GM12801 (cell line): ENCODE measurements around the gene ATP11B.

Experiments used
- CTCF ChIP-seq: IDR thresholded peaks from one replicate; pipeline ENCODE4 v1.5.1; 2011; ENCODE audit warnings: control low read depth; ENCODE audit not compliant: insufficient read length; ENCODE audit errors: extremely low read depth

Gene ATP11B

GRCh38 chr3:182855076-182855475 lies 61.8 kb downstream of the ATP11B start:
- no peak for TF ChIP-seq CTCF

GRCh38 chr3:182861348-182861747 lies 68.0 kb downstream of the ATP11B start:
- no peak for TF ChIP-seq CTCF

GRCh38 chr3:182862159-182862860 lies 69.0 kb downstream of the ATP11B start:
- no peak for TF ChIP-seq CTCF

- no peak for TF ChIP-seq CTCF
Measured at GRCh38 chr3:182869059-182869458, 75.8 kb downstream of the ATP11B start.

GRCh38 chr3:182879031-182879611 lies 85.8 kb downstream of the ATP11B start:
- no peak for TF ChIP-seq CTCF

- TF ChIP-seq CTCF = no peak
Measured at GRCh38 chr3:182886497-182886896, 93.2 kb downstream of the ATP11B start.

GRCh38 chr3:182889948-182890629 lies 96.8 kb downstream of the ATP11B start:
- TF ChIP-seq CTCF = no peak
